Bronchial epithelial cell (primary cell): ENCODE data around the gene ARHGAP1. TPM values are rescaled to one million over a fixed set of nuclear protein-coding genes. Genes with fewer than 3 reads are reported as not detected.

ENCODE experiments used
- DNase-seq: peaks from one replicate; pipeline ENCODE4 v3.0.0-alpha.2; 2010; ENCODE audit warnings: low read depth
- FAIRE-seq: peaks from 2 replicates; lab custom pipeline; 2011; peaks lifted over from hg19 to GRCh38; lab: Jason Lieb, UNC
- H3K27me3 ChIP-seq: 2 replicates; pipeline ENCODE4 v1.5.1; 2011; ENCODE audit warnings: low read length; ENCODE audit not compliant: control insufficient read depth, insufficient read depth
- H3K36me3 ChIP-seq: 2 replicates; pipeline ENCODE4 v1.5.1; 2011; ENCODE audit warnings: low read length; ENCODE audit not compliant: control insufficient read depth, insufficient read depth
- H3K4me3 ChIP-seq: 2 replicates; pipeline ENCODE4 v1.5.1; 2011; ENCODE audit warnings: mild to moderate bottlenecking, low read depth, low read length, control low read depth
- CTCF ChIP-seq: IDR thresholded peaks from 2 replicates; pipeline ENCODE4 v1.5.1; 2011; ENCODE audit warnings: mild to moderate bottlenecking, moderate library complexity, low read length, control low read depth, inconsistent platforms; ENCODE audit not compliant: insufficient read depth, severe bottlenecking
- total RNA-seq: library from RNA; depleted of rRNA; stranded (reverse); fragments of >200 nt; gene quantifications from 2 replicates; pipeline ENCODE4 v1.2.1, GENCODE V29; 2014

Gene ARHGAP1
- total RNA-seq, 1 donor from 2014 or later, result 15.5 TPM

DNA sequence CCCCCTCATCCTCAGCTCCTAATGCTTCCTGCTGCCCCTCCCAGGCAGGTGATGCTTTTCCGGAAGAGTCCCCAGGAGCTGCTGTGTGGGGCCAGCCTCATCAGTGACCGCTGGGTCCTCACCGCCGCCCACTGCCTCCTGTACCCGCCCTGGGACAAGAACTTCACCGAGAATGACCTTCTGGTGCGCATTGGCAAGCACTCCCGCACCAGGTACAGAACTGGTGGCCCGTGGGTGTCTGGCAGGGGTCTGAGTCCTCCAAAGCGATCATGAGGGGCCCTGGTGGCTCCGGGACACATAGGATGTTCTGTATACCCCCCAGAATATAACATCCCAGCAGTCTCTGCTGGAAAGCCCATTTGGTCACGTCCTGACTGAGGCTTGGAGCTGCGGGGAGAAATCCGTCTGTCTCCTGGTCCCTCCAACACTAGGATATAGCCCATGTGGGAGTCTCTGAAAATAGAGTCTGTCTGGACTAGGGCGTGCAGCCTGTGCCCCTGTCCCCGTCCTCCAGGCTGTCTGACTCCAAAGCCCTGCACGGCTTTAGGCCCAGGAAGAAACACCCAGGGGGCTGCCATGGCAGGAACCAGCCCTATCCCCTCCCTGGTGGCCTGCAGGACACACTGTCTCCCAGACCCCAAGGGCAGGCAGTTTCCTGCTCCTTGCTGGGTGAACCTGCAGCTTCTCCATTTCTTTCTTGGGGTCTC is 27.7 kb upstream of the ARHGAP1 start:
- Histone ChIP-seq H3K36me3 (no peaks in the 10 kb centered on the region), H3K27me3 (no peaks in the 10 kb centered on the region), H3K4me3 (no peak overlapping the region)
- DNase-seq (no peak), FAIRE-seq (no peak)
- no peak for TF ChIP-seq CTCF

DNA sequence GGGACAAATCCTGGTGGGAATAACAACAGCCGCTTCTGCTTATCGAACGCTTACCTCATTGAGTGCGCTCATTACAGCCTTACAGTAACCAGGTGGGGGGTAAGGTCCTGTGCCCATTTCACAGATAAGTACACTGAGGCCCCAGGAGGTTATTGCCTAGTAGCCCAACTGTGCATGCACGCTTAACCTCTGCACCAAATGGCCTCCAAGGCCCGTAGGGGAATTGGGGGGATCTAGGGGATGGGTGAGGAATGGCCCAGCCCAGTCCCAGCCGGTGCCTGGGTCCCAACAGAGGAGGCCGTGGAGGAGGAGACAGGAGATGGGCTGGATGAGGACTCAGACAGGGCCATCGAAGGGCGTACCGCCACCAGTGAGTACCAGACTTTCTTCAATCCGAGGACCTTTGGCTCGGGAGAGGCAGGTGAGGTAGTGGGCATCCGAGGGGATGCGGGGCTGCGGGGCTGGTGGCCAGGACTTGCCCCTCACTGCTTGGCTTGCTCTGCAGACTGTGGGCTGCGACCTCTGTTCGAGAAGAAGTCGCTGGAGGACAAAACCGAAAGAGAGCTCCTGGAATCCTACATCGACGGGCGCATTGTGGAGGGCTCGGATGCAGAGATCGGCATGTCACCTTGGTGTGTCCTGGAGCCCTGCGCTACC is 25.9 kb upstream of the ARHGAP1 start:
- no peaks in the 10 kb centered on the region for H3K36me3 ChIP-seq
- no peak for FAIRE-seq
- no peak for TF ChIP-seq CTCF
- no peaks in the 10 kb centered on the region for H3K27me3 ChIP-seq
- no peak overlapping the region for H3K4me3 ChIP-seq
- no peak for DNase-seq

GRCh38 chr11:46725338-46726205 is 25.2 kb upstream of the ARHGAP1 start:
- no peak for FAIRE-seq
- TF ChIP-seq CTCF, result no peak

GRCh38 chr11:46724088-46724487 is 23.7 kb upstream of the ARHGAP1 start:
- Histone ChIP-seq H3K27me3 (no peaks in the 10 kb centered on the region), H3K4me3 (no peak overlapping the region), H3K36me3 (no peaks in the 10 kb centered on the region)
- no peak for TF ChIP-seq CTCF
- DNase-seq, result no peak
- no peak for FAIRE-seq

More at GRCh38 chr11:46725338-46726205, 25.2 kb upstream of the ARHGAP1 start:
- no peaks in the 10 kb centered on the region for H3K36me3 ChIP-seq
- no peaks in the 10 kb centered on the region for H3K27me3 ChIP-seq
- DNase-seq, result no peak
- no peak overlapping the region for H3K4me3 ChIP-seq

DNA sequence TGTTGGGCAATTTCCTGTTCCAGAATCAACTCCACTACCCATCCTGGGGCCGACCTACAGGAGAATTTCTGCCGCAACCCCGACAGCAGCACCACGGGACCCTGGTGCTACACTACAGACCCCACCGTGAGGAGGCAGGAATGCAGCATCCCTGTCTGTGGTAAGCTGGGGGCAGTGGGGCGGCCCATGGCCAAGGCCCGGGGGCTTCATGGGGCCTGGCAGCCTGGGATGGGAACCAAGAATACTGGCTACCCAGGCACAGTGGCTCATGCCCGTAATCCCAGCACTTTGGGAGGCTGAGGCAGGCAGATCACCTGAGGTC is 22.9 kb upstream of the ARHGAP1 start:
- no peak for TF ChIP-seq CTCF
- DNase-seq (no peak), FAIRE-seq (no peak)
- Histone ChIP-seq H3K36me3 (no peaks in the 10 kb centered on the region), H3K27me3 (no peaks in the 10 kb centered on the region), H3K4me3 (no peak overlapping the region)
